Mesodermal cell (in vitro differentiated cells): Measurements from ENCODE around the gene GPR75.
"Not testable (repeated sequence)": the region's sequence is repeated elsewhere in the genome, so short reads cannot be mapped to it uniquely, and the experiment has no call there.

Experiments
- H3K27ac ChIP-seq: 2 replicates; pipeline ENCODE4 v1.7.0; 2013; ENCODE audit warnings: mild to moderate bottlenecking, low read depth, low read length, moderate library complexity; ENCODE audit not compliant: severe bottlenecking
- H3K36me3 ChIP-seq: 2 replicates; pipeline ENCODE4 v1.7.1; 2013; ENCODE audit warnings: mild to moderate bottlenecking, low read length, moderate library complexity; ENCODE audit not compliant: control insufficient read depth, insufficient read depth
- H3K4me1 ChIP-seq: one replicate; pipeline ENCODE4 v1.7.1; 2013; ENCODE audit warnings: mild to moderate bottlenecking, low read length; ENCODE audit not compliant: insufficient read depth, control insufficient read depth, poor library complexity, severe bottlenecking
- H3K4me3 ChIP-seq: 2 replicates; pipeline ENCODE4 v1.7.0; 2013; ENCODE audit warnings: low read length, control low read depth, mild to moderate bottlenecking; ENCODE audit not compliant: insufficient read depth, poor library complexity, severe bottlenecking; ENCODE audit errors: extremely low read depth
- H3K9me3 ChIP-seq: 2 replicates; pipeline ENCODE4 v1.7.1; 2013; ENCODE audit warnings: mild to moderate bottlenecking, low read length, moderate library complexity; ENCODE audit not compliant: control insufficient read depth
- WGBS, 2 experiments: methylation state at CpG; one replicate each; pipeline ENCODE4 v1.1.5; 2013; ENCODE audit warnings: missing lambda C conversion rate in 2 of 2; ENCODE audit not compliant: insufficient coverage in 2 of 2; 5-methylcytosine and 5-hydroxymethylcytosine counted together

Gene GPR75

DNA sequence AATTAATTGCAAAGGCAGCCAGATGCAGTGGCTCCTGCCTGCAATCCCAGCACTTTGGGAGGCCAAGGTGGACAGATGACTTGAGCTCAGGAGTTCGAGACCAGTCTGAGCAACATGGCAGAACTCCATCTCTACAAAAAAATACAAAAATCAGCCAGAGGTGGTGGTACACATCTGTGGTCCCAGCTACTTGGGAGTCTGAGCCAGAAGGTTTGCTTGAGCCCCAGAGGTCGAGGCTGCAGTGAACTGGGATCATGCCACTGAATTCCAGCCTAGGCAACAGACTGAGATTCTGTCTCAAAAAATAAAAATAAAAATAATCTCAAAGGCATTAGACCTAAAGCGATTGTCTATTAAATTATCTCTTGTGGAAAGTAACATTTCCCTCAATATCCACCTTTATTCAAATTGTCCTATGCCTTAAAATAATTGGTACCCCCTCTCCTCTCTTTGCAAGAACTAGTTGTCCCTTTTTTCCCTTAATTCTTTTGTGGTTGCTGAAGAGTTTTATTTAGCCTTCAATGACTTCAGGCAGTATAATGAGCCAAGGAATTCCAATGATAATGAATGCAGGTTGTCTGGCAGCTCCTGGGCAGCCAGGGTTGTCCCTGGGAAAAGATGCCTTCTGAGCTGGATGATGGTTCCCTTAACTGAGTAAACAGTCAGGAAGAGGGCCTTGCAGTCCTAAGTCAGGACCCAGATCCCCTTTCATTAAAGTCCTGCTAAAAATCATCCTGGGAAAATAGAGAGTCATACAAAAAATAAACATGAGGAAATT lies 32.2 kb downstream of the GPR75 start:
- 80 to 100% methylated on average over 1 to 2 of the region's 3 CpGs for WGBS, 2 experiments
- H3K4me3 ChIP-seq: no peak overlapping the region
- no peak overlapping the region for H3K27ac ChIP-seq

DNA sequence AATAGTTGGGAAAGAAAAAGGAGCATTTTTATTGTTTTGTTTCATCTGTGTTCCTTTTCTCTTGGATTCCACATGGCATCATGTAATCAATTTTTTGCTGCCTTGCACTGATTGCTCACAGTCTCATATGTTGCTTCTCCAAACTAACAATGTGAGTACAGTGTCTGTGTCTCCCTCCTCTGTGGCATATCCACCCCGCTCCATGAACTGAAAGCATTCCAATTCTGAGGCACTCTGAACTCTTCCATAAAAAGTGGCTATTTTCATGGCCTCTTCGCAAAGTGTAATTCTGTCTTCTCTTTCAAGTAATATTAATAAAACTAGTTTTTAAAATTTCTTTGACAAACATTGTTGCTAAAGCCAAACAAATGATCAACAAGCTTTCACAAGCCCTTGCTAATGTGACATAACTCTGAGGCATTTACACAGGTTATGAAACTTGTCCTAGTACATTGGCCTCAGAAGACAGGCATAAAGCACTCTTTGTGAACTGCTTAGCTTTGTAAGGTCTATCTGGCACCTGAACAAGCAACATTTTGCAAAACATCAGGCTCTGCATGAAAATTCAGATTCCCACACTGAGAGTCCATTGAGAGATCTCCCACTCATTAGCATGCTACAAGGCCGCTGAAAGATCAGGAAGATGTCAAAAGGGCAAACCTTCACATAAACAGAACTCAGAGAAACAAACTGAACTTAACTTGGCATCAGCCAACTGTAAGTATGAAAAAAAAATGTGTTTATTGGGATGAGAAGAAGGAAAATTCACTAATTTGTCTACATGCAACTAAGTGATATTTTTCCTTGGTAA lies 33.0 kb downstream of the GPR75 start:
- no peaks in the 10 kb centered on the region for H3K9me3 ChIP-seq
- H3K36me3 ChIP-seq: peaks cover 8% of the 10 kb centered on the region
- H3K27ac ChIP-seq: no peak overlapping the region
- H3K4me1 ChIP-seq: no peaks in the 10 kb centered on the region
- no CpG with 5 or more reads among the region's 3 CpGs for WGBS, 2 experiments
- no peak overlapping the region for H3K4me3 ChIP-seq

More for the DNA sequence above, 32.2 kb downstream of the GPR75 start:
- Histone ChIP-seq H3K36me3 (peaks cover 11% of the 10 kb centered on the region), H3K4me1 (no peaks in the 10 kb centered on the region), H3K9me3 (no peaks in the 10 kb centered on the region)

GRCh38 chr2:53826030-53826410 lies 33.7 kb downstream of the GPR75 start:
- Histone ChIP-seq H3K27ac (no peak overlapping the region), H3K4me3 (no peak overlapping the region), H3K9me3 (no peaks in the 10 kb centered on the region), H3K4me1 (no peaks in the 10 kb centered on the region), H3K36me3 (peaks cover 7% of the 10 kb centered on the region)
- no CpG with 5 or more reads among the region's 1 CpG for WGBS, 2 experiments

GRCh38 chr2:53823639-53824038 lies 36.1 kb downstream of the GPR75 start:
- 92 to 100% methylated on average over 2 to 6 of the region's 9 CpGs for WGBS, 2 experiments
- H3K27ac ChIP-seq, H3K4me3 ChIP-seq, H3K4me1 ChIP-seq, H3K9me3 ChIP-seq: not testable (repeated sequence)
- peaks cover 15% of the 10 kb centered on the region for H3K36me3 ChIP-seq

DNA sequence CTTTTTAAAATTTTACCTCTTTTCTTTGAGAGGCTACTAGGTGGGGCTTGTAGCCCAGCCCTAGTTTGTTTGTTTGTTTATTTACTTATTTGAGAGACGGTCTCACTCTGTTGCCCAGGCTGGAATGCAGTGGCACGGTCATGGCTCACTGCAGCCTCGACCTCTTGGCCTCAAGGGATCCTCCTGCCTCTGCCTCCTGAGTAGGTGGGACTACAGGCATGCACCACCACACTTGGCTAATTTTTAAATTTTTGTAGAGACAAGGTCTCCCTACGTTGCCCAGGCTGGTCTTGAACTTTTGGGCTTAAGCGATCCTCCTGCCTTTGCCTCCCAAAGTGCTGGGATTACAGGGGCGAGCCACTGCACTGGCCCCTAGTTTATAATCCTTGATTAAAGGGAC lies 38.0 kb downstream of the GPR75 start:
- H3K9me3 ChIP-seq: no peaks in the 10 kb centered on the region
- H3K27ac ChIP-seq: no peak overlapping the region
- peaks cover 27% of the 10 kb centered on the region for H3K36me3 ChIP-seq
- H3K4me3 ChIP-seq: no peak overlapping the region
- WGBS, 2 experiments: 89 to 95% methylated on average over 5 of the region's 6 CpGs
- H3K4me1 ChIP-seq: no peaks in the 10 kb centered on the region

GRCh38 chr2:53820711-53821110 lies 39.1 kb downstream of the GPR75 start:
- no peaks in the 10 kb centered on the region for H3K4me1 ChIP-seq
- no peak overlapping the region for H3K27ac ChIP-seq
- no peak overlapping the region for H3K4me3 ChIP-seq
- peaks cover 35% of the 10 kb centered on the region for H3K36me3 ChIP-seq
- H3K9me3 ChIP-seq: no peaks in the 10 kb centered on the region
- 89 to 94% methylated on average over 2 to 3 of the region's 4 CpGs for WGBS, 2 experiments

GRCh38 chr2:53820048-53820447 lies 39.7 kb downstream of the GPR75 start:
- WGBS, 2 experiments: 89 to 97% methylated on average over 4 to 5 of the region's 9 CpGs
- Histone ChIP-seq H3K36me3 (peaks cover 40% of the 10 kb centered on the region), H3K27ac (no peak overlapping the region), H3K4me3 (no peak overlapping the region), H3K9me3 (no peaks in the 10 kb centered on the region), H3K4me1 (no peaks in the 10 kb centered on the region)

DNA sequence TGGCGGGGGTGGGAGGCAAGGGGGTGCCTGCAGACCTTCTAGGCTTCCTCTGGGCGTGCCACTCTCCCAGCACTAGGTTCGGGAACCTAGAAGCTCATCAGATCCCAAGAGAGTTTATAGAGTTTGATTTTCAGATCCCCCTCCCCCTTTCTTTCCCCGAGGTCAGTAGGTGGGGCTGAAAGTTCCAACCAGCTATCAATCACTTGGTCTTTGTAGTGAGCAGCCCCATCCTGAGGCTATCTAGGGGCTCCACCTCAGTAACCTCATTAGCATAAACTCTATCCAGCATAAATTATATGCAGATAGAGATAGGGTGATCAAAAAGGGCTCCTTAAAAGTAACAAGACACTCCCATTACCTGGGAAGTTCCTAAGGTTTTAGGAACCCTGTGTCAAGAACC lies 40.1 kb downstream of the GPR75 start:
- no peak overlapping the region for H3K27ac ChIP-seq
- 83% methylated on average over 1 of the region's 4 CpGs for WGBS, 2 experiments
- no peaks in the 10 kb centered on the region for H3K9me3 ChIP-seq
- H3K36me3 ChIP-seq: peaks cover 44% of the 10 kb centered on the region
- no peak overlapping the region for H3K4me3 ChIP-seq
- no peaks in the 10 kb centered on the region for H3K4me1 ChIP-seq

DNA sequence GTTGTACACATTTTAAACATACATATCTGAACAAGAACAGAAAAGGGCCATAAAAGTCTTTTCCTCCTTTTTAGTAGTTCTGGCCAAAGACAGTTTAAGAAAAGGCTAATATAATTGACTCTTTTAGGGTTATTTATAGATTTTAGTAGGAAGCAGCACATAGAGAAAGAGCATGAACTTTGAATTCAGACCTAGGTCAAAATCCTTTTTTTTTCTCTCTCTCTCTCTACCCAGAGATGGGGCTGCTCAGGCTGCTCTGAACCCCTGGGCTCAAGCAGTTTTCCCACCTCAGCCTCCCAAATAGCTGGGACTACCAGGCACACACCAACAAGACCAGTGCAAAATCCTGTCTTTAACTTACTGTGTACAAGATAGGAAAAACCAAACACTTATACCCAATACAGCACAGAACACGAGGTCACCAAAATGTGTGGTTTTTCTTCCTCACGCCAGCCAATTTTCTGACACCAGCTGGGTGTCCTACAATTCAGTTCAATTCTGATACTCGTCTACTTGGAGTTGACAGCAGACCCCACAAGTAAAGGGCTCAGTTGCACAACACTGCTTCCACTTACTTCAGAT lies 40.8 kb downstream of the GPR75 start:
- H3K4me1 ChIP-seq: no peaks in the 10 kb centered on the region
- H3K4me3 ChIP-seq: no peak overlapping the region
- no peaks in the 10 kb centered on the region for H3K9me3 ChIP-seq
- H3K36me3 ChIP-seq: peaks cover 46% of the 10 kb centered on the region
- no peak overlapping the region for H3K27ac ChIP-seq
- WGBS, 2 experiments: 92 to 100% methylated on average over 3 of the region's 3 CpGs

- peaks cover 71% of the 10 kb centered on the region for H3K36me3 ChIP-seq
- no peak overlapping the region for H3K27ac ChIP-seq
- no peak overlapping the region for H3K4me3 ChIP-seq
- no peaks in the 10 kb centered on the region for H3K9me3 ChIP-seq
- no peaks in the 10 kb centered on the region for H3K4me1 ChIP-seq
Measured at GRCh38 chr2:53813151-53813550, 46.6 kb downstream of the GPR75 start.
